ENCODE measurements around the gene SLC22A7.

The SLC22A7 gene

DNA sequence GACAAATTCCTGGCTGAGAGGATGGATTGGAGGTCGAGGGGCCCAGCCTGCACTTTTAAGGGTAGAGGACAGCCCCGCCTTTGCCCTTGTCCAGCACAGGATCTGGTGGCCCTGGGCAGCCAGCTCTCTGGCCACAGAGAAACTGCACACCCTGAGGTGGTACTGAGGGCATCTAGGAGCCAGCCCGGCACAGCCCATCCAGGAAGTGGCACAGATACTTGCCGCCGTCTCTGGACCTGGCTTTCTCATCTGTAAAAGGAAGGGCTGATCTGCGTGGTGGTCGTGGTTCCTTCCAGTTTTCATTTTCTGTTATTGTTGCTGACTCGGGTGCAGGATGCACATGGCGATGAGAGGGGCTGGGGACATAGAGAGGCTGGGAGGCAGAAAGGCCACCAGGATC lies 16.0 kb upstream of the SLC22A7 start:
- DNase-seq (ENCODE audit: extremely low read depth in 1 of 2, low read depth in 1 of 2), result no peak

DNA sequence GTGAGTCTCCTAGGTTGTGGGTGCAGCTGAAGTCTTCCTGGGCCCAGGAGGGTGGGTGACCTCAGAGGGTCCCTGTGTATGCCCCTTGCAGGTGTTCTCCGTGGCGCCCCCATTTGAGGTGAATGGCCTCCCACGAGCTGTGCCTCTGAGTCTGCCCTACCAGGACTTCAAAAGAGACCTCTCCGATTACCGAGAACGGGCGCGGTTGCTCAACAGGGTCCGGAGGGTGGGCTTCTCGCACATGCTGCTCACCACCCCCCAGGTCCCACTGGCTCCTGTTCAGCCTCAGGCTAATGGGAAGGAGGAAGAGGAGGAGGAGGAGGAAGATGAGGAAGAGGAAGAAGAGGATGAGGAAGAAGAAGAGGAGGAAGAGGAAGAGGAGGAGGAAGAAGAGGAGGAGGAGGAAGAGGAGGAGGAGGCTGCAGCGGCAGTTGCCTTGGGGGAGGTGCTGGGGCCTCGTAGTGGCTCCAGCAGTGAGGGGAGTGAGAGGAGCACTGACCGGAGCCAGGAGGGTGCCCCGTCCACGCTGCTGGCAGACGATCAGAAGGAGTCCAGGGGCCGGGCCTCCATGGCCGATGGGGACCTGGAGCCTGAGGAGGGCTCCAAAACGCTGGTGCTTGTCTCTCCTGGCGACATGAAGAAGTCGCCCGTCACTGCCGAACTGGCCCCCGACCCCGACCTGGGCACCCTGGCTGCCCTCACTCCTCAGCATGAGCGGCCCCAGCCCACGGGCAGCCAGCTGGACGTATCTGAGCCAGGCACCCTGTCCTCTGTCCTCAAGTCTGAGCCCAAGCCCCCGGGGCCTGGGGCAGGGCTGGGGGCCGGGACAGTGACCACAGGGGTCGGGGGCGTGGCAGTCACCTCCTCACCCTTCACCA lies 15.2 kb upstream of the SLC22A7 start:
- no peak for DNase-seq (ENCODE audit: extremely low read depth in 1 of 2, low read depth in 1 of 2)

GRCh38 chr6:43283514-43283901 lies 14.6 kb upstream of the SLC22A7 start:
- no peak for DNase-seq (ENCODE audit: extremely low read depth in 1 of 2, low read depth in 1 of 2)

- DNase-seq (ENCODE audit: extremely low read depth in 1 of 2, low read depth in 1 of 2), result no peak
Observed at GRCh38 chr6:43283905-43284304, 14.2 kb upstream of the SLC22A7 start.

GRCh38 chr6:43284991-43285781 lies 12.9 kb upstream of the SLC22A7 start:
- no peak for DNase-seq (ENCODE audit: extremely low read depth in 1 of 2, low read depth in 1 of 2)

- no peak for DNase-seq (ENCODE audit: extremely low read depth in 1 of 2, low read depth in 1 of 2)
Observed at GRCh38 chr6:43285832-43286231, 12.2 kb upstream of the SLC22A7 start.

DNA sequence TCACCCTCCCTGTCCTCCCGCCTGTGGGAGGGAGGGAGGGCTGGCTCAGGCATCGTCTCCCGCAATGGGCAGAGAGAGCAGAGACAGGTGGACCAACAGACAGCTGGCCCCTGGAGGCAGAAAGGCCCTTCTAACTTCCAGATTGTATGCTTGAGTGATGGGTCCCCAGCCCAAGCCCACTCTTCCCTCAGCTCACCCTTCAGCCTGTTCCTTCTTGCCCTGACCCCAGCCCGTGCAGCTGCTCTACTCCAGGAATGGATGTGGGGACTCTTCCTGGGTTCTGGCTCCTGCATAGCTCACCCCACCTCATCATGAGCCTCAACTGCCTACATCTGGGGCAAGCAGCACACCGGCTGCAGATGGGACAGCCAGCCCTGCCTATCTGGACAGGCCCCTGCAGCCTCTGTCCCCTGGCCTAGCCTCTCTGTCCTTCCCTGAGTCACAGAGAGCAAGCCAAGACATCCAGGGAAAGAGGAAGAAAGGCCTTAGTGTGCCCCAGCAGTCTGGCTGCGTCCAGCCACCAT lies 11.5 kb upstream of the SLC22A7 start:
- DNase-seq (ENCODE audit: extremely low read depth in 1 of 2, low read depth in 1 of 2), result no peak

- no peak for DNase-seq (ENCODE audit: extremely low read depth in 1 of 2, low read depth in 1 of 2)
Observed at GRCh38 chr6:43286980-43287716, 10.9 kb upstream of the SLC22A7 start.

DNA sequence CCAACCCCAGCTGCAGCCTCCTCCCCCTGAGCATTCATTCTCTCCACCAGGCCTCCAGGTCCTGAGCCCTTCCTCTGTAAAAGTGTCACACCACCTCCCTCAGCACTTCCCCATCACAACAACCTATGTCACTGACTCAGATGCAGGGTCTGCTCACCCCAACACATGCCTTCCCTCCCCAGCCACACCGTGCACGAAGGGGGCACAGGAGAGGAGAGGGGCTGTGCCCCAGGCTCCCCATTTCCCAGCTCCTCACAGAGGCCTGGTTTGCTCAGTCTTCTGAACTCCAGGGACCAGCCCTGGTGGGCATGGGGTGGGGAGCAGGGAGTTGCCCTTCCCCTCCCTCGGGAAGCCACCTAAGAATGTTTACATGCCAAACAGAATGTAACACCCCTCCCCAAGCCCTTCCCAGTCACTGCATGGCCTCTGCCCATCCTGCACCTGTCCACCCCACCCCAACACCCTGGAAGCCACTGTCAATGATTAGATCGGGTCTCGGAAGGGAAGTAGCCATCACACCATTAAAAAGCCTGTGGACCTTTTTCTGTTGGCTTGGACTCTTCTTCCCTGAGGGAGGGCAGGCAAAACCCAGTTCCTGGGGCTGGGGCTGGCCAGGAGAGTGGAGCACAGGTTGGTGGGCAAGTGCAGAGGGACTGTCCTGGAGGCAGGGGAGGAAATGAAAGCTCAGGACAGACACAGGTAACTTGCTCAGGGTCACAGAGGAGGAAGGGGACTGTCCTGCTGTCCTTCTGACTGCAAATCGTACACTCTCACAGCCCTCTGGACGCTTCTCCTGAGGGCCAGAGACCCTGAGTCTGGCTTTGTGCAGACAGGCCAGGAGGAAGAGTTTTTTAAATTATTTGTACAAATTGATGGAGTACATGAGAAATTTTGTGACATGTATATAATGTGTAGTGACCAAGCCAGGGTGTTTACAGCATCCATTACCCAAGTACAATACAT lies 10.1 kb upstream of the SLC22A7 start:
- DNase-seq (ENCODE audit: extremely low read depth in 1 of 2, low read depth in 1 of 2), result no peak

DNA sequence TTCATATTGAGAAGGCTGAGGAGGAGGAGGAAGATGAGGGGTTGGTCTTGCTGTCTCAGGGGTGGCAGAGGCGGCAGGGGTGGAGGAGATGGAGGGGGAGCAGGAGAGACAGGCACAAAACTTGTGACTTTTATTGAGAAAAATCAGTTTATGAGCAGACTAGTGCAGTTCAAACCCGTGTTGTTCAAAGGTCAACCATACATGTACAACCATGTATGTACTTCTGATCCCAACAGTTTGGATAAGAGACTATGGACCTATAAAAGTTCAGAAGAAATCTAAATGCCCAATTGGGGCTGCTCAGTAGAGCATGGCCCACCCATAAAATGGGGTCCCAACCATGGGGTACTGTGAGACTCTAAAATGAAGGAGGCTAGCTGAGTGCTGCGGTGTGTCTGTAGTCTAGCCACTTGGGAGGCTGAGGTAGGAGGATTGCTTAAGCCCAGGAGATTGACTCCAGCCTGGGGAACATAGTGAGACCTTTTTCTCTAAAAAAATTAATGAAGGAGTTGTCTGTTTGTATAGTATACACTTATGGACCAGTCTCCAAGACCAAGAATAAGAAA lies 7.6 kb upstream of the SLC22A7 start:
- DNase-seq (ENCODE audit: extremely low read depth in 1 of 2, low read depth in 1 of 2), result no peak

DNA sequence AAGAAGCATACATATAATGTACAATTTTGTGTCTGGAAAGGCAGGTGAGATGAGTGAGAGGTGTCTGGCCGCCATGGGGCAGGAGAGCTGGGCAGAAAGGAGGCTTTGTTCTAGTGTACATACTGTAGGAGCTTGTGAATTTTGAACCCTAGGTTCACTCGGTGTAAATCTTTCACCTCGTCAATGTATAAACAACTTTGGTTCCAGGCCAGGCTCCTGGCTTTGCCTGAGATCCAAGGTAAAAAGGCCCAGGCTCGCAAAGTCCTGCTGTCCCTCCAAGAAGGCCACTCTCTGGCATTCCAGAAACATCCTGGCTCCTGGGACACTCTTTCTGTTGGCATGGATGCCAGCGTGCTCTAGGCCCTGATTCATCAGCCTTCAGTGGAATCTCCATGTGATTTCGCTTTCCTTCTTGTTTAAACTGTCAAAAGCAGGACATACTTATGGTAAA lies 7.1 kb upstream of the SLC22A7 start:
- no peak for DNase-seq (ENCODE audit: extremely low read depth in 1 of 2, low read depth in 1 of 2)

DNA sequence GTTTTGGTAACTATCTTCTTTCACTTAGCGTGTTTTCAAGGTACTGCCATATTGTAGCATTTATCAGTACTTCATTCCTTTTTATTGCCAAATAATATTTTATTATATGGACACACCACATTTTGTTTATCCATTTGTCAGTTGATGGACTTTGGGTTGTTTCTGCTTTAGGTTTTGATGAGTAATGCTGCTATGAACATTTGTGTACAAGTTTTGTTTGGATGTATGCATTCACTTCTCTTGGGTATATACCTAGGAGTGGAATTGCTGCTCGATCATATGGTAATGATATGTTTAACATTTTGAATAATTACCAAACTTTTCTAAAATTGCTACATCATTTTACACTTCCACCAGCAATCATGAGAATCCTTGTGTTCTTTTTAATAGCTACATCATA lies 6.4 kb upstream of the SLC22A7 start:
- DNase-seq (ENCODE audit: extremely low read depth in 1 of 2, low read depth in 1 of 2), result no peak

GRCh38 chr6:43292341-43292740 lies 5.7 kb upstream of the SLC22A7 start:
- no peak for DNase-seq (ENCODE audit: extremely low read depth in 1 of 2, low read depth in 1 of 2)

DNA sequence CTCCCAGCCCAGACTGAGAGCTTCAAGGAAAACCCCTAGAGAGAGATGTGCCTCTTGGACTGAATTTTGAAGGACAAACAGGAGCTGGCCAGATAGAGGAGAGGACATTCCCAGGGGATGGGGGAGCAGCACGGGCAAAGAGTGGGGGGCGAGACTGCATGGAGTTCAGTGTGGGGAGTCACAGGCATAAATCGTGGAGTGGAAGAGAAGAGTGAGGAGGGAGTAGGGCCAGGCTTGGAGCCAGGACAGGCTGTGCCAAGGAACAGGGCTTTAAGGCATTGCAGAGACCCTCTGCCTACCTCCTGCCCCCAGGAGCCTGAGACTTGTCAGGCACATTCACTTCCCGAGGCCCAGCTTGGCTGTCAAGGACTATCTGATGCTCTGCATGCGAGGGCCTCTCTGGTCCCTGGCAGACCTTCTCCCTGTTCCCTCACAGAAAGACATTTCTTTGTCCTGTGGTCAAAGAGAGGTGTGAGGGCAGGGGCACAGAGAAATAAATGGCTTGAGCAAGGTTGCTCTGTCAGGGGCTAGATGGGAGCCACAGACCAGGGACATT lies 5.2 kb upstream of the SLC22A7 start:
- no peak for DNase-seq (ENCODE audit: extremely low read depth in 1 of 2, low read depth in 1 of 2)

- no peak for DNase-seq (ENCODE audit: extremely low read depth in 1 of 2, low read depth in 1 of 2)
Observed at GRCh38 chr6:43293698-43294097, 4.4 kb upstream of the SLC22A7 start.

GRCh38 chr6:43294536-43294935 lies 3.5 kb upstream of the SLC22A7 start:
- DNase-seq (ENCODE audit: extremely low read depth in 1 of 2, low read depth in 1 of 2), result no peak

- no peak for DNase-seq (ENCODE audit: extremely low read depth in 1 of 2, low read depth in 1 of 2)
Observed at GRCh38 chr6:43295456-43295855, 2.6 kb upstream of the SLC22A7 start.

GRCh38 chr6:43296780-43297497 lies 1.1 kb upstream of the SLC22A7 start:
- DNase-seq (ENCODE audit: extremely low read depth in 1 of 2, low read depth in 1 of 2), result no peak

Data from activated CD8-positive, alpha-beta memory T cell treated with anti-CD3 and anti-CD28 coated beads for 1 hour (primary cell).